ENCODE results near the gene BAIAP2. TPM values are rescaled to one million over a fixed set of nuclear protein-coding genes. Genes with fewer than 3 reads are reported as not detected.
A peak's percentile ranks its signal among the peaks of the same experiment; 100 is the strongest.
"Not testable (repeated sequence)": the region's sequence is repeated elsewhere in the genome, so short reads cannot be mapped to it uniquely, and the experiment has no call there.

The BAIAP2 gene
- total and polyA plus RNA-seq, 8 donors: 4.7 to 16.4 (median 11.1) TPM

DNA sequence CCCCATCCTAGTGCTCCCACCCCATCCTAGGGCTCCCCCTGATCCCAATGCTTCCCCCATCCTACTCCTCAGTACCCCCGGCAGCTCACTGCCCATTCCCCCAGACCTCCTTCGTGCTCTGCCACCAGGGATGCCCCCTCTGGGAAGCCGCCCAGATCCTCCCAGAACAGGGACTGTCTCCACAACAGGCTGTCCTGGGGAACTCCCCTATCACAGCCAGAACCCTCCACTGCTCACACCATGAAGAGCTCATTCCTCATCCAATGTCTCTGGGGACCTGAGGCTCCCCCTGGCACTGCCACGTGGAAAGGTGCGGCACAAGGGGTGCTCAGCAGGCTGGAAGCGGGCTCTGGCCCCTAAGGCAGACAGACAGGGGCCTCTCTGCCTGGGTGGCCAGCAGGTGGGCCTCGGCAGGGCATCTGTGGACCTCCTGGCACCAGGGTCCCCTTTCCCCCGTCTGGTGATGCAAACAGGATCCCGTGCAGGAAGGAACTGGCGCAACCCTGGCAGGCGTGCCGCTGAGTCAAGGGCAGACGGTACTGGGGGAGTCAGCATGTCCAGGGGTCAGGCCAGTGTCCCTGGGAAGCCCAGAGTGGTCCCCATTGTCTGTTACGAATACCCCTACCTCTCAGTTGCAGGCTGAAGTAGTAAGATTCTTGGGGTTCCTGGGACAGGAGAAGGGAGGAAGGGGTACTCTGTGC, 115.6 kb downstream of the BAIAP2 start:
- H3K9me3 ChIP-seq: no peaks in the 10 kb centered on the region
- FAIRE-seq (no peak), ATAC-seq (peak in 3 of 4 donors; percentile 23 to 44 (median 40)), DNase-seq (peak in 2 of 6 donors; percentile 9 to 55)
- no peak overlapping the region for H3K4me3 ChIP-seq
- no peaks in the 10 kb centered on the region for H3K36me3 ChIP-seq
- WGBS, 2 donors: 80 to 89% methylated on average over 14 of the region's 14 CpGs
- no peaks in the 10 kb centered on the region for H3K27me3 ChIP-seq
- TF ChIP-seq, protein P1, sequence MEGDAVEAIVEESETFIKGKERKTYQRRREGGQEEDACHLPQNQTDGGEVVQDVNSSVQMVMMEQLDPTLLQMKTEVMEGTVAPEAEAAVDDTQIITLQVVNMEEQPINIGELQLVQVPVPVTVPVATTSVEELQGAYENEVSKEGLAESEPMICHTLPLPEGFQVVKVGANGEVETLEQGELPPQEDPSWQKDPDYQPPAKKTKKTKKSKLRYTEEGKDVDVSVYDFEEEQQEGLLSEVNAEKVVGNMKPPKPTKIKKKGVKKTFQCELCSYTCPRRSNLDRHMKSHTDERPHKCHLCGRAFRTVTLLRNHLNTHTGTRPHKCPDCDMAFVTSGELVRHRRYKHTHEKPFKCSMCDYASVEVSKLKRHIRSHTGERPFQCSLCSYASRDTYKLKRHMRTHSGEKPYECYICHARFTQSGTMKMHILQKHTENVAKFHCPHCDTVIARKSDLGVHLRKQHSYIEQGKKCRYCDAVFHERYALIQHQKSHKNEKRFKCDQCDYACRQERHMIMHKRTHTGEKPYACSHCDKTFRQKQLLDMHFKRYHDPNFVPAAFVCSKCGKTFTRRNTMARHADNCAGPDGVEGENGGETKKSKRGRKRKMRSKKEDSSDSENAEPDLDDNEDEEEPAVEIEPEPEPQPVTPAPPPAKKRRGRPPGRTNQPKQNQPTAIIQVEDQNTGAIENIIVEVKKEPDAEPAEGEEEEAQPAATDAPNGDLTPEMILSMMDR (IDR thresholded peaks at IDR 0.05): no peak
- H3K4me1 ChIP-seq: no peaks in the 10 kb centered on the region
- no peak overlapping the region for H3K27ac ChIP-seq
- intact Hi-C loops (cut with DNase I): no loop called here

DNA sequence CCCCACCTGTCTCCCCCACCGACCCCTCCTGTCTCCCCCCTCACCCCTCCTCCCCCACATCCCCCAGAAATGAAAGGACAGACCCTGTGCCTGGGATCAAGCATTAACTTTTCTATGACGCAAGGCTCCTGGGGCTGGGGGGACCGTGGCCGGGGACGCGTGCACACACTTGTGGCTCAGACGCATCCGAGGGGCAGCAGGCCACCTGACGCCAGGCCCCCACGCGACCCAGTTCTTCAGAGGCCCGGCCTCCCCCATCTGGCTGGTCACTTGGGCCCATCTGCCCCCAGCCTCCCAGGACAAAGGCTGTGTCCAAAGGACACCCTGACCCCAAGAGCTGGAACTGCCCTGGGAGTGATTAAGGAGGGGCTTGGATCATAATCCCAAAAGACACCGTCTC, 116.3 kb downstream of the BAIAP2 start:
- WGBS, 2 donors: 79 to 86% methylated on average over 12 to 13 of the region's 13 CpGs
- intact Hi-C loops (cut with DNase I): no loop called here
- Histone ChIP-seq H3K4me3 (no peak overlapping the region), H3K27me3 (no peaks in the 10 kb centered on the region), H3K9me3 (no peaks in the 10 kb centered on the region), H3K36me3 (no peaks in the 10 kb centered on the region), H3K27ac (no peak overlapping the region), H3K4me1 (no peaks in the 10 kb centered on the region)
- DNase-seq (peak in 2 of 6 donors; percentile 15 to 56), FAIRE-seq (no peak), ATAC-seq (no peak)
- TF ChIP-seq, protein P1 (IDR thresholded peaks at IDR 0.05): no peak

DNA sequence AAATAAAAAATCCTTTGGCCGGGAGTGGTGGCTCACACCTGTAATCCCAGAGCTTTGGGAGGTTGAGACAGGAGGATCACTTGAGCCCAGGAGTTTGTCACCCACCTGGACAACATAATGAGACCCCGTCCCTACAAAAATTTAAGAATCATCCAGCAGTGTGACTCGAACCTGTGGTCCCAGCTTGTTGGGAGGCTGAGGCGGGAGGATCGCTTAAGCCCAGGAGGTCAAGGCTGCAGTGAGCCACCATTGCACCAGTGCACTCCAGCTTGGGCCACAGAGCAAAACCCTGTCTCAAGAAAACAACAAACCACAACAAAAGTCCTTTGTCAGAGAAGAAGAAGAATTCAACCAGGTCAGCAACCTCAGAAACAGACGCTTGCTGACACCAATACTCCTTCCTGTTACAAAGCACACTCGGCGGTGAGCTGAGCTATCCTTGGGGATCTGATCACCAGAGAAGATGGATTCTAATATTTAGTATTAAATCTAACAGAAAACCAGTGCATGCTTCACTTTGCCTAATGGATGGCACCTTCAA, 117.4 kb downstream of the BAIAP2 start:
- 87 to 92% methylated on average over 8 of the region's 8 CpGs for WGBS, 2 donors
- Histone ChIP-seq H3K4me3 (no peak overlapping the region), H3K27me3 (no peaks in the 10 kb centered on the region), H3K4me1 (no peaks in the 10 kb centered on the region), H3K27ac (no peak overlapping the region), H3K9me3 (no peaks in the 10 kb centered on the region), H3K36me3 (no peaks in the 10 kb centered on the region)
- ATAC-seq: no peak
- intact Hi-C loops (cut with DNase I): no loop called here
- FAIRE-seq: no peak
- DNase-seq: peak in 1 of 6 donors; percentile 6
- TF ChIP-seq, protein P1 (IDR thresholded peaks at IDR 0.05): no peak

DNA sequence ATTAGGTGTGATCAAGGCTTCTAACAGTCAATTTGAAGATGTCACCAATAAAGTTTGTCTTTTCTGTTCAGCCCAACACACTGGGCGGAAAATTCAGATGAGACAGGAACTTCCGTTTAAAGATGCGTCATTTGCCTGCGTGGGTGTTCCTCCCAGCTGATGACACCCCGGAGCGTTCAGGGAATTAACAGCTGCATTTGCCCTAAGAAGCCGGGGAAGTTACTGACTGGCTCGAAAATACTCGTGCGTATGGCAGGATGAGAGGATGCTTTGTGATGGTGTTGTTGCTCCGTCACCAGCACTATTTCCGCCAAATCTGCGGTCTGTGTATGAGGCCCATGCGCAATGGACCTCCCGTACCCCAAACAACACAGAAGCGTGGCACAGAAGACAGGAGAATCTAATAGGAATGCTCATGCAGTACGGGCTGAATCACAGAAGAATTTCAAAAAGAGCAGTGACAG, 118.4 kb downstream of the BAIAP2 start:
- Histone ChIP-seq H3K4me3 (no peak overlapping the region), H3K9me3 (no peaks in the 10 kb centered on the region), H3K36me3 (no peaks in the 10 kb centered on the region), H3K27me3 (no peaks in the 10 kb centered on the region), H3K4me1 (no peaks in the 10 kb centered on the region), H3K27ac (no peak overlapping the region)
- intact Hi-C loops (cut with DNase I): no loop called here
- no peak for FAIRE-seq
- ATAC-seq: peak in 1 of 4 donors; percentile 11
- TF ChIP-seq, protein P1 (IDR thresholded peaks at IDR 0.05): no peak
- 90% methylated on average over 17 of the region's 17 CpGs for WGBS, 2 donors
- peak in 2 of 6 donors; percentile 3 to 7 for DNase-seq

DNA sequence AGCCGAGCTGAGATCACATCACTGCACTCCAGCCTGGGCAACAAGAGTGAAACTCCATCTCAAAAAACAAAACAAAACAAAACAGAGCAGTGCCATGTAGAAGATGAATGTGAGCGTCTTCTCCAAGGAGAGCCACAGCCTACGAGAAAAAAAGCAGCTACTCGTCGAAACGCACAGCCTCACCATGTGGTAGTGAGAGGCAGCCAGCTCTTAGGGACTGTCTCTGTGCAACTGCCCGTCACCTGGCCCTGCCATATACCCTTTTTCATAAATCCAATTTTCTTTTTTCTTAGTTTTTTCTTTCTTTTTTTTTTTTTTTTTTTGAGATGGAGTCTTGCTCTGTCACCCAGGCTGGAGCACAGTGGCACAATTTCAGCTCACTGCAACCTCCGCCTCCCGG, 119.1 kb downstream of the BAIAP2 start:
- FAIRE-seq; H3K9me3 ChIP-seq; H3K4me3 ChIP-seq; H3K4me1 ChIP-seq; H3K27ac ChIP-seq; H3K27me3 ChIP-seq; ATAC-seq; H3K36me3 ChIP-seq; intact Hi-C loops (cut with DNase I): not testable (repeated sequence)
- DNase-seq: peak in 2 of 6 donors; percentile 1 to 3
- WGBS, 2 donors: 93 to 94% methylated on average over 9 of the region's 9 CpGs
